Activated CD8-positive, alpha-beta T cell treated with anti-CD3 and anti-CD28 coated beads, Interleukin-2, amount 10 ng/mL, durations not matched to agents 7 days and 5 days (primary cell): ENCODE measurements around the gene TMEM131. TPM values are rescaled to one million over a fixed set of nuclear protein-coding genes. Genes with fewer than 3 reads are reported as not detected.
"Not testable (repeated sequence)": the region's sequence is repeated elsewhere in the genome, so short reads cannot be mapped to it uniquely, and the experiment has no call there.

Source experiments
- ATAC-seq: fragments of 150-1000 bp; cut with Tn5 transposase; one replicate; pipeline ENCODE4 v1.10.0; 2021; ENCODE audit warnings: moderate library complexity
- CTCF ChIA-PET: fragments of 350-600 bp; sonication (Branson Sonifier 250); formaldehyde crosslinking; loops from one replicate; lab custom pipeline; 2021; ENCODE audit warnings: antibody characterized with exemption; lab: Charles Lee
- POLR2A ChIA-PET: fragments of 350-600 bp; sonication (Branson Sonifier 250); formaldehyde crosslinking; loops from one replicate; lab custom pipeline; 2021; ENCODE audit warnings: antibody characterized with exemption; lab: Charles Lee
- DNase-seq: peaks from one replicate; pipeline ENCODE4 v3.0.0-alpha.2; 2020
- H3K27ac Mint-ChIP-seq: one replicate; pipeline ENCODE4 v1.8.0; 2021; ENCODE audit warnings: mild to moderate bottlenecking, mixed read lengths
- H3K27me3 Mint-ChIP-seq: one replicate; pipeline ENCODE4 v1.8.0; 2021; ENCODE audit warnings: low read depth, mixed read lengths
- H3K36me3 Mint-ChIP-seq: one replicate; pipeline ENCODE4 v1.8.0; 2021; ENCODE audit warnings: low read depth, mixed read lengths
- H3K4me1 Mint-ChIP-seq: one replicate; pipeline ENCODE4 v1.8.0; 2021; ENCODE audit warnings: low read depth, mixed read lengths
- H3K4me3 Mint-ChIP-seq: one replicate; pipeline ENCODE4 v1.8.0; 2021; ENCODE audit warnings: mild to moderate bottlenecking, mixed read lengths
- H3K9me3 Mint-ChIP-seq: one replicate; pipeline ENCODE4 v1.8.0; 2022; ENCODE audit warnings: mixed read lengths; ENCODE audit not compliant: insufficient read depth
- total RNA-seq, 2 experiments: library from RNA; stranded (reverse); gene quantifications; one replicate each; pipeline ENCODE4 v1.2.3, GENCODE V29; 2021

Gene TMEM131
- total RNA-seq, 2 experiments from 2014 or later = 35.9 to 40.7 TPM

- POLR2A ChIA-PET = no interaction called here
- Mint-ChIP-seq H3K9me3 (no peaks in the 10 kb centered on the region), H3K4me1 (peaks cover 30% of the 10 kb centered on the region), H3K27me3 (peaks cover 3% of the 10 kb centered on the region), H3K36me3 (no peaks in the 10 kb centered on the region), H3K27ac (no peak overlapping the region), H3K4me3 (no peak overlapping the region)
- DNase-seq (no peak), ATAC-seq (no peak)
- CTCF ChIA-PET = interaction anchor here (0.8 kb wide), 1 partner anchor 222 kb away, joined by 3 read pairs; no protein-coding TSS in a partner anchor
Measured at GRCh38 chr2:98028931-98029717, 33.4 kb upstream of the TMEM131 start.

GRCh38 chr2:98028101-98028561 lies 32.4 kb upstream of the TMEM131 start:
- Mint-ChIP-seq H3K36me3 (no peaks in the 10 kb centered on the region), H3K9me3 (no peaks in the 10 kb centered on the region), H3K27ac (no peak overlapping the region), H3K4me3 (no peak overlapping the region), H3K4me1 (peaks cover 30% of the 10 kb centered on the region), H3K27me3 (peaks cover 3% of the 10 kb centered on the region)
- no peak for DNase-seq
- no peak for ATAC-seq
- POLR2A ChIA-PET = no interaction called here
- CTCF ChIA-PET = interaction anchor here (0.8 to 1.0 kb wide), 2 partner anchors 10 to 221 kb away, joined by 3 read pairs; no protein-coding TSS in a partner anchor

- CTCF ChIA-PET = interaction anchor here (1.0 kb wide), 1 partner anchor 11 kb away, joined by 3 read pairs; no protein-coding TSS in a partner anchor
- H3K36me3 Mint-ChIP-seq = no peaks in the 10 kb centered on the region
- peaks cover 4% of the 10 kb centered on the region for H3K27me3 Mint-ChIP-seq
- H3K27ac Mint-ChIP-seq = no peak overlapping the region
- DNase-seq (no peak), ATAC-seq (no peak)
- peaks cover 30% of the 10 kb centered on the region for H3K4me1 Mint-ChIP-seq
- H3K9me3 Mint-ChIP-seq = no peaks in the 10 kb centered on the region
- POLR2A ChIA-PET = no interaction called here
- peak overlapping the region; percentile 52 for H3K4me3 Mint-ChIP-seq
Measured at GRCh38 chr2:98027538-98027937, 31.8 kb upstream of the TMEM131 start.

- peak; percentile 44 for ATAC-seq
- peaks cover 5% of the 10 kb centered on the region for H3K27me3 Mint-ChIP-seq
- no peaks in the 10 kb centered on the region for H3K9me3 Mint-ChIP-seq
- peak overlapping the region; percentile 60 for H3K27ac Mint-ChIP-seq
- no peaks in the 10 kb centered on the region for H3K36me3 Mint-ChIP-seq
- H3K4me3 Mint-ChIP-seq = peak overlapping the region; percentile 52
- CTCF ChIA-PET = interaction anchor here (1.0 kb wide), 1 partner anchor 11 kb away, joined by 3 read pairs; no protein-coding TSS in a partner anchor
- POLR2A ChIA-PET = no interaction called here
- H3K4me1 Mint-ChIP-seq = peaks cover 30% of the 10 kb centered on the region
- DNase-seq = no peak
Measured at GRCh38 chr2:98026927-98027522, 31.3 kb upstream of the TMEM131 start.

- Mint-ChIP-seq H3K27ac (peak overlapping the region; percentile 15), H3K9me3 (no peaks in the 10 kb centered on the region), H3K36me3 (no peaks in the 10 kb centered on the region), H3K4me1 (peaks cover 30% of the 10 kb centered on the region), H3K4me3 (peak overlapping the region; percentile 52), H3K27me3 (peaks cover 5% of the 10 kb centered on the region)
- CTCF ChIA-PET = no interaction called here
- ATAC-seq (peak; percentile 24), DNase-seq (no peak)
- POLR2A ChIA-PET = no interaction called here
Measured at GRCh38 chr2:98026292-98026691, 30.5 kb upstream of the TMEM131 start.

- Mint-ChIP-seq H3K36me3 (no peaks in the 10 kb centered on the region), H3K27me3 (peaks cover 5% of the 10 kb centered on the region), H3K27ac (no peak overlapping the region), H3K4me1 (peaks cover 30% of the 10 kb centered on the region), H3K4me3 (no peak overlapping the region), H3K9me3 (no peaks in the 10 kb centered on the region)
- ChIA-PET CTCF (no interaction called here), POLR2A (no interaction called here)
- ATAC-seq = no peak
- no peak for DNase-seq
Measured at GRCh38 chr2:98025481-98026037, 29.8 kb upstream of the TMEM131 start.

GRCh38 chr2:98022067-98022466 lies 26.3 kb upstream of the TMEM131 start:
- H3K4me1 Mint-ChIP-seq = peaks cover 15% of the 10 kb centered on the region
- H3K36me3 Mint-ChIP-seq, POLR2A ChIA-PET, CTCF ChIA-PET, H3K4me3 Mint-ChIP-seq, H3K27me3 Mint-ChIP-seq, H3K9me3 Mint-ChIP-seq, DNase-seq, H3K27ac Mint-ChIP-seq, ATAC-seq: not testable (repeated sequence)

GRCh38 chr2:98020992-98021713 lies 25.4 kb upstream of the TMEM131 start:
- Mint-ChIP-seq H3K27ac (no peak overlapping the region), H3K4me3 (no peak overlapping the region), H3K9me3 (no peaks in the 10 kb centered on the region), H3K36me3 (no peaks in the 10 kb centered on the region), H3K4me1 (peaks cover 6% of the 10 kb centered on the region), H3K27me3 (peaks cover 5% of the 10 kb centered on the region)
- ChIA-PET CTCF (no interaction called here), POLR2A (no interaction called here)
- no peak for ATAC-seq
- DNase-seq = no peak

- DNase-seq (no peak), ATAC-seq (no peak)
- ChIA-PET POLR2A (no interaction called here), CTCF (no interaction called here)
- Mint-ChIP-seq H3K9me3 (no peaks in the 10 kb centered on the region), H3K4me3 (no peak overlapping the region), H3K27ac (no peak overlapping the region), H3K27me3 (peaks cover 5% of the 10 kb centered on the region), H3K4me1 (no peaks in the 10 kb centered on the region), H3K36me3 (no peaks in the 10 kb centered on the region)
Measured at GRCh38 chr2:98020516-98020915, 24.8 kb upstream of the TMEM131 start.

GRCh38 chr2:98016908-98017670 lies 21.3 kb upstream of the TMEM131 start:
- Mint-ChIP-seq H3K36me3 (no peaks in the 10 kb centered on the region), H3K9me3 (no peaks in the 10 kb centered on the region), H3K4me3 (no peak overlapping the region), H3K27me3 (no peaks in the 10 kb centered on the region), H3K4me1 (peaks cover 12% of the 10 kb centered on the region), H3K27ac (no peak overlapping the region)
- DNase-seq (no peak), ATAC-seq (no peak)
- CTCF ChIA-PET = no interaction called here
- POLR2A ChIA-PET = no interaction called here

- H3K27me3 Mint-ChIP-seq = no peaks in the 10 kb centered on the region
- H3K27ac Mint-ChIP-seq = no peak overlapping the region
- no peak overlapping the region for H3K4me3 Mint-ChIP-seq
- CTCF ChIA-PET = no interaction called here
- DNase-seq = no peak
- H3K36me3 Mint-ChIP-seq = no peaks in the 10 kb centered on the region
- POLR2A ChIA-PET = no interaction called here
- peaks cover 17% of the 10 kb centered on the region for H3K4me1 Mint-ChIP-seq
- no peak for ATAC-seq
- no peaks in the 10 kb centered on the region for H3K9me3 Mint-ChIP-seq
Measured at GRCh38 chr2:98015671-98016070, 19.9 kb upstream of the TMEM131 start.
